HG03439 (cell line): ENCODE results near the gene SHD.
"Not testable (repeated sequence)": the region's sequence is repeated elsewhere in the genome, so short reads cannot be mapped to it uniquely, and the experiment has no call there.

Source experiments
- ATAC-seq: cut with Tn5 transposase; IDR thresholded peaks from one replicate; pipeline ENCODE4 v1.9.1; 2021; ENCODE audit warnings: mild to moderate bottlenecking, moderate library complexity; ENCODE audit not compliant: unreplicated experiment

SHD gene

DNA sequence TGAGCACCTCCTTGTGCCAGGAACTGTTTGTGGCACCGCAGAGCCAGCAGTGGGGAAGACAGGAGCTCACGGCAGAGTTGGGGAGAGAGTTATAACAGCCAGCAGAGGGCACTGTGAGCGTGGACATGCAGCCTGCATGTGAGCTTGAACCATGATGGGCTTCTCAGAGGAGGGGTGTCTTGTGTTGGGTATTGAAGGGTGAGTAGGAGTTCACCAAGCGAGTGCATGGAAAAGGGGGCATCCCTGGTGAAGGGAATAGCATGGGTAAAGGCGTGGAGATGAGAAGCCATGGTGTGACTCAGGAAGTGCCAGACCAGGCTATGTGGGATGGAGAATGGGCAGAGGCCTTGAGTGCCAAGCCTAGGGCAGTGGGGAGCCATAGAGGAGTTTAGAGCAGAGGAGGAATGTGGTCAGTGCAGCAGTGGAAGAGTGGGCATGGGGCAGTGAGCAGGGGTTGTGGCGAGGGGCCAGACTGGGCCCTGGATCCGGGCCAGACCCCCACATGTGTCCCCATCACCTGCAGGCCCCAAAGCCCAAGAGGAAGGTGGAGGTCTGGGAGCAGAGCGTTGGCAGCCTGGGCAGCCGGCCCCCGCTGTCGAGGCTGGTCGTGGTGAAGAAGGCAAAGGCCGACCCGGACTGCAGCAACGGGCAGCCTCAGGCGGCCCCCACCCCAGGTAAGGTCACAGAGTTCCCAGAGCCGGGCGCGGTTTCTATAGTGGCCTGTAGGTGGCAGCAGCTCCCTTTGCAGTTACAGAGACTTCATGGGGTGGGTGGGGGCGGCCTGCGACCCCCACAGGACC lies 11.8 kb upstream of the SHD start:
- no peak for ATAC-seq

DNA sequence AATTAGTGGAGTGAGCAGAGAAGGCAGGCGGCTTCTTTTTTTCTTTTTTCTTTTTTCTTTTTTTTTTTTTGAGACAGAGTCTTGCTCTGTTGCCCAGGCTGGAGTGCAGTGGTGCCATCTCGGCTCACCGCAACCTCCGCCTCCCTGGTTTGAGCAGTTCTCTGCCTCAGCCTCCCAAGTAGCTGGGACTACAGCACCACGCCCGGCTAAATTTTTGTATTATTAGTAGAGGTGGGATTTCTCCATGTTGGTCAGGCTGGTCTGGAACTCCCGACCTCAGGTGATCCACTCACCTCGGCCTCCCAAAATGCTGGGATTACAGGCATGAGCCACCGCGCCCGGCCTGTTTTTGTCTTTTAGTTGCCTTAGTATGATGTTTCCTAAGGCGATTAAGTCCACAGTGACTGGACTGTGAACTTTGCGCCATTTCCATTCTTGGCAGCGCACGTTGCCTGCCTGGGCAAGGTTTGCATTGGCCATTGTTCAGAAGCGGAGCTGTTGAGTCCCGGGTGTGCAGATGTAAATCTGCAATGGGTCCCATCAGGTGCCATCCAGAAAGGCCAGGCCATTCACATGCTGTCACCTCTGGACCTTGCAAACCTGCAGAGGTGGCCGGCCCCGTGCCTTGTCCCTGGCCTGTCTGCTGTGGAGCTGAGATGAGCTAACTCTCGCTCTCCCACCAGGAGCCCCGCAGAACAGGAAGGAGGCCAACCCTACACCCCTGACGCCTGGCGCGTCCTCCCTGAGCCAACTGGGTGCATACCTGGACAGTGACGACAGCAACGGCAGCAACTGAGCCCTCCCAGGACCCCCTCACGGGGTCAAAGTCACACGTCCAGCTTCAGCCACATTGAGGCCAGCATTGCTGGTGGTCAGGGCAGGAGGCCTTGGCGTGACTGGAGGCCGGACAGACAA lies 10.9 kb upstream of the SHD start:
- no peak for ATAC-seq

DNA sequence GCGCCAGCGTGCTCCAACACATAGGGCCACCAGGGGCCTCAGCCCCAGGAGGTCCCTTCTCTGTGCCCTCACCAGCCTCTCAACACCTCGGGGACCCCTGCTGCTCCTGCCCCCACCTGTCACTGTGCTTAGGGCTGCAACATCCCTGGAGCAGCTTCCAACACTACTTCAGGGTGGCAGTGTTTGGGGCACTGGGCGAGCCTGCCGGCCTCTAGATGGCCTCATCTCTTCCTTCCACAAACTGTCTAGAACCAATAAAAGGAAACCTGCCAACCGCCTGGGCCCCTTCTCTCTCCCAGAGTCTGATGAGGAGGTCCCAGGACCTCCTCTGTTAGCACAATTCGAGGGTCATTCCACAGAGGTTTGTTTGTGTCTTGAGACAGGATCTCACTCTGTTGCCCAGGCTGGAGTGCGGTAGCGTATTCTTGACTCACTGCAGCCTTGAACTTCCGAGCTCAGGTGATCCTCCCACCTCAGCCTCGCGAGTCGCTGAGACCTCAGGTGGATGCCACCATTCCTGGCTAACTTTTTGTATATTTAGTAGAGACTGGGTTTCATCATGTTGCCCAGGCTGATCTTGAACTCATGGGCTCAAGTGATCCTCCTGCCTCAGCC lies 10.1 kb upstream of the SHD start:
- ATAC-seq = no peak

DNA sequence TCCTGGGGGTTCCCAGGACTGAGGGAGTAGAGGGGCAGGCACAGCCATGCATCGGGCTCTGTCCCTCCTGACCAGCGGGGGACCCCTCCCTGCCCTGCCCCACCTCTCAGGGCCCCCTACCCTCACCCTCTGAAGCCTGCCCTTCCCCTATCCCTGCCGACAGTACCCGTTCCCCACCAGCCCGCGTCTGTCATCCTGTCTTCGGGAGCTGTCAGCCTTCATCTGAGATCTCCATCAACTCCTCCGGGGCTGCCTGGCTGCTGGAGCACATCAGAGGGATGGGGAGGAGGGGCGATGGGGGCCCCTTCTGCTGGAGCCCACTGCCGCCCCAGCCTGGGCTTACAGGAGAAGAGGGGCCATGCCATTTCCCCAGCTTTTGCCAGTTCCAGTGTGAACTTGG lies 6.2 kb upstream of the SHD start:
- no peak for ATAC-seq

DNA sequence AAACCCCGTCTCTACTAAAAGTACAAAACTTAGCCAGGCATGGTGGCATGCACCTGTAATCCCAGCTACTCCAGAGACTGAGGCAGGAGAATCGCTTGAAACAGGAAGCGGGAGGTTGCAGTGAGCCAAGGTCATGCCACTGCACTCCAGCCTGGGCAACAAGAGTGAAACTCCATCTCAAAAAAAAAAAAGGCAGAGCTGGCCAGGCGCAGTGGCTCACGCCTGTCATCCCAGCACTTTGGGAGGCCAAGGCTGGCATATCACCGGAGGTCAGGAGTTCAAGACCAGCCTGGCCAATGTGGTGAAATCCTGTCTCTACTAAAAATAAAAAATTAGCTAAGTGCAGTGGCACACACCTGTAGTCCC lies 4.8 kb upstream of the SHD start:
- ATAC-seq = not testable (repeated sequence)

DNA sequence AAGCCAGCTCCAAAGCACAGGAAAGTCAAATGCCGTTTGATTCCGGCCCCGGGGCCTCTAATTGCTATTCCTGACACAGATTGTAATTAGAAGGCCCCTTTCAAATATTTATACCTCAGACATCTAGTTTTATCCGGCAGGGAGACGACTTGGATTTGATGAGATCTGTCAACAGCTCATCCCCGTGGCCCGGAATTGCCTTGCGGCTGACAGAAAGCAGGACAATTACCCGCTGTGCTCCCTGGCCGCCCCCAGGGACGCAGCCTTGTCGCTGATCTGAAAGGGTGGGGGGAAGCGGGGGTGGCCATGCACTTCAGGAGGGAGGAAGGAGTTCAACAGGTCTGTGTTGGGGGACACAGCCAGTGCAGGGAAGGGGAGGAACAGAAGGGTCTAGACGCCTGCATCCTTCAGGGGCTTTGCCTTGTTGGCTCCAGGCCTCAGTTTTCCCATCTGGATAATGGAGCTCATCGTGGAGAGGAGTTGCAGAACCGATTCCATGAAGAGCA lies 1.8 kb upstream of the SHD start:
- no peak for ATAC-seq

- ATAC-seq = no peak
Measured at GRCh38 chr19:4278010-4278409, 1.1 kb upstream of the SHD start.

- no peak for ATAC-seq
Measured at GRCh38 chr19:4279267-4279529, 132 bp downstream of the SHD start.

- no peak for ATAC-seq
Measured at GRCh38 chr19:4279530-4280422, 710 bp downstream of the SHD start.

GRCh38 chr19:4284176-4284958 lies 5.3 kb downstream of the SHD start:
- no peak for ATAC-seq

DNA sequence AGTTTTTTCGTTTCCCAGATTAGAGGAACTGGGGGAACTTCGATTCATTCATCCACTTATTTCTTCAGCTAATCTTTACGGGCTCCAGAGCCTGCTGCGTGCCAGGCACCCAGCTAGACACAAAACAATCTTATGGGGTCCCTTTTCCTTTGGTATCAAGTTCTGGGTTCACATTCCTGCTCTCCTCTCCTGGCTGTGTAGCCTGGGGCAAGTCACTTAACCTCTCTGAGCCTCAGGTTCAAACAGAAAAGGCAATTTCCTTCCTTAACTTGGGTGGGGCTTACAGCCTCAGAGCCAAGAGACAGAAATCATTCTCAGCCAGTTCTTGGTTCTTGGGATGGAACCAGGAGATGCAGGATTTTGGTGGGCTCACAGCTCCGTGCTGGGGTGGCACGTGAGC lies 5.9 kb downstream of the SHD start:
- no peak for ATAC-seq

DNA sequence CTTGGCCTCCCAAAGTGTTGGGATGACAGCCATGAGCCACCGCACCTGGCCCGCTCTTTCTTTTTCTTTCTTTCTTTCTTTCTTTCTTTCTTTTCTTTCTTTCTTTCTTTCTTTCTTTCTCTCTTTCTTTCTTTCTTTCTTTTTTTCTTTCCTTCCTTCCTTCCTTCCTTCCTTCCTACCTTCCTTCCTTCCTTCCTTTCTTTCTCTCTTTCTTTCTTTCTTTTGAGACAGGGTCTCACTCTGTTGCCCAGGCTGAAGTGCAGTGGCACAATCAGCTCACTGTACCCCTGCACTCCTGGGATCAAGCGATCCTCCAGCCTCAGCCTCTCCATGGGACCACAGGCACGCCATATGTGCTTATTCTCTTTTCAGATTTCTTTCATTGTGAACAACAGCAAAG lies 7.1 kb downstream of the SHD start:
- ATAC-seq = not testable (repeated sequence)

GRCh38 chr19:4288091-4288777 lies 9.2 kb downstream of the SHD start:
- no peak for ATAC-seq

- no peak for ATAC-seq
Measured at GRCh38 chr19:4291184-4291732, 12.2 kb downstream of the SHD start.

- no peak for ATAC-seq
Measured at GRCh38 chr19:4292515-4292914, 13.4 kb downstream of the SHD start.

DNA sequence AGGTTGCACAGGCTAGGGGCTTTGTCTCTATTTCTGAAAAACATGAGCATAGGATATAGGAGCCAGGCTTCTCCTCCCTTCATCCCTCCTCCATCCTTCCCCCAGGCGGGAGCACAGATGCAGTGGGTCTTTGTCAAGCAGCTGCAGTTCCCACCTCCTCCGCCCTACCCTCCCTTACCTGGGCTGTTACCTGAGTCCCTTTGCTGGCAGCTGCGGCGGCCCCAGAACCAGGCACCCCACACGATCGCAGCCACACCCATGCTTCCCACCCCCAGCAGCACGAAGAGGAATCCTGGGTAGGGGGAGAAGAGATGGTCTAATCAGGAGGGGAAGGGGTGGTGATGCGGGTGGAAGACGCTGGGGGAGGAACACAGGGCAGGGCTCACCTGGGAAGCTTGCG lies 15.3 kb downstream of the SHD start:
- no peak for ATAC-seq

GRCh38 chr19:4295972-4296771 lies 17.1 kb downstream of the SHD start:
- ATAC-seq = no peak
